Measurements from ENCODE around the gene HMGXB3. TPM values are rescaled to one million over a fixed set of nuclear protein-coding genes. Genes with fewer than 3 reads are reported as not detected.

HMGXB3 gene
- total RNA-seq, 1 experiment from 2014 or later, result 26.9 TPM

DNA sequence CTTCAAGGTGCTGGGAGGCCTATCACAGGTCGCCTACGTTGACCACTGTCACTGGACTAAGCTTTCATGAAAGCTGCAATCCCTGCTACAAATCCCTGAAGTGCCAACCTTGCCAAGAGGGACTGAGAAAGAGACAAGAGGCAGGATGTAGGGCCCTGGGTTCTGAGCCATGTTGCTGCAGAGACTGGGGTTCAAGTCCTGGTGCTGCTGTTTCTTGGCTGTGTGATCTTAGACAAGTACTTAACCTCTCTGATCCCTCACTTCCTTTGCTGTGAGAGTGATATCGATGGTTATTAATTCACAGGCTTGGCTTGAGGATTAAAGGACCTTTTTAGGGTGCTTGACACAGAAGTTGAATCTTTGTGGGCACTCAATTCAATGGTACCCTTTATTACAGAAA, 70.3 kb downstream of the HMGXB3 start:
- Histone ChIP-seq H3K18ac (ENCODE audit: insufficient read length, low read depth, low read length) (no peak overlapping the region), H3K56ac (ENCODE audit: insufficient read length, low read depth, low read length) (no peak overlapping the region), H3T11ph (ENCODE audit: low read length) (no peak overlapping the region), H3K23me2 (ENCODE audit: insufficient read length, low read depth, low read length, poor library complexity, severe bottlenecking) (no peaks in the 10 kb centered on the region), H3K9me3 (ENCODE audit: control insufficient read depth, low read depth, low read length) (no peaks in the 10 kb centered on the region), H2AK5ac (ENCODE audit: insufficient read length, low read length) (no peak overlapping the region), H2BK12ac (ENCODE audit: insufficient read length, low read depth, low read length) (no peak overlapping the region), H3K14ac (ENCODE audit: insufficient read depth, low read length) (no peak overlapping the region), H2AFZ (ENCODE audit: low read length) (no peak overlapping the region), H3K4me2 (ENCODE audit: insufficient read depth, insufficient read length, low read length) (no peak overlapping the region), H3K79me2 (ENCODE audit: insufficient read depth, low read length) (no peaks in the 10 kb centered on the region), H2BK5ac (ENCODE audit: insufficient read length, low read length) (no peak overlapping the region), H3K27ac (ENCODE audit: insufficient read length, low read depth, low read length) (no peak overlapping the region), H3K27me3 (ENCODE audit: insufficient read depth, low read length) (no peaks in the 10 kb centered on the region), H2BK20ac (ENCODE audit: low read depth, low read length, poor library complexity, severe bottlenecking) (no peak overlapping the region), H3K23ac (ENCODE audit: insufficient read length, low read depth, low read length) (no peak overlapping the region), H4K20me1 (ENCODE audit: control insufficient read depth, insufficient read depth, insufficient read length) (no peaks in the 10 kb centered on the region), H4K8ac (replicated peaks; ENCODE audit: insufficient read length, low read depth, low read length) (no peak overlapping the region), H4K5ac (ENCODE audit: insufficient read length, low read depth, low read length) (no peak overlapping the region), H2BK120ac (ENCODE audit: low read depth, low read length, poor library complexity, severe bottlenecking) (no peak overlapping the region), H3K4ac (ENCODE audit: low read depth, low read length) (no peak overlapping the region), H3K9ac (ENCODE audit: extremely low read depth, insufficient read length, low read length) (no peak overlapping the region), H3K79me1 (ENCODE audit: insufficient read depth, low read depth, low read length, poor library complexity, severe bottlenecking) (no peaks in the 10 kb centered on the region), H3K4me1 (ENCODE audit: insufficient read depth, low read length) (no peaks in the 10 kb centered on the region), H4K91ac (ENCODE audit: insufficient read length, low read depth, low read length) (no peak overlapping the region), H2BK15ac (ENCODE audit: low read depth, low read length) (no peak overlapping the region)
- H3K27ac Mint-ChIP-seq, result no peak overlapping the region
- TF ChIP-seq, protein P1, sequence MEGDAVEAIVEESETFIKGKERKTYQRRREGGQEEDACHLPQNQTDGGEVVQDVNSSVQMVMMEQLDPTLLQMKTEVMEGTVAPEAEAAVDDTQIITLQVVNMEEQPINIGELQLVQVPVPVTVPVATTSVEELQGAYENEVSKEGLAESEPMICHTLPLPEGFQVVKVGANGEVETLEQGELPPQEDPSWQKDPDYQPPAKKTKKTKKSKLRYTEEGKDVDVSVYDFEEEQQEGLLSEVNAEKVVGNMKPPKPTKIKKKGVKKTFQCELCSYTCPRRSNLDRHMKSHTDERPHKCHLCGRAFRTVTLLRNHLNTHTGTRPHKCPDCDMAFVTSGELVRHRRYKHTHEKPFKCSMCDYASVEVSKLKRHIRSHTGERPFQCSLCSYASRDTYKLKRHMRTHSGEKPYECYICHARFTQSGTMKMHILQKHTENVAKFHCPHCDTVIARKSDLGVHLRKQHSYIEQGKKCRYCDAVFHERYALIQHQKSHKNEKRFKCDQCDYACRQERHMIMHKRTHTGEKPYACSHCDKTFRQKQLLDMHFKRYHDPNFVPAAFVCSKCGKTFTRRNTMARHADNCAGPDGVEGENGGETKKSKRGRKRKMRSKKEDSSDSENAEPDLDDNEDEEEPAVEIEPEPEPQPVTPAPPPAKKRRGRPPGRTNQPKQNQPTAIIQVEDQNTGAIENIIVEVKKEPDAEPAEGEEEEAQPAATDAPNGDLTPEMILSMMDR (conservative IDR thresholded peaks at IDR 0.05), result no peak
- peaks cover 0 to 8% of the 10 kb centered on the region in 2 experiments; a peak in 1 of 4 replicates for H3K4me1 Mint-ChIP-seq
- no peaks in the 10 kb centered on the region for H3K36me3 Mint-ChIP-seq (ENCODE audit: insufficient read depth in 1 of 3, low read depth in 3 of 3)
- no peak overlapping the region for H3K4me3 Mint-ChIP-seq
- H3K27me3 Mint-ChIP-seq (ENCODE audit: low read depth), result peaks cover 11% of the 10 kb centered on the region
- no CpG with 5 or more reads among the region's 3 CpGs for WGBS (ENCODE audit: extremely low coverage, insufficient read length, low lambda C conversion rate)
- no peaks in the 10 kb centered on the region; a peak in 1 of 5 replicates for H3K9me3 Mint-ChIP-seq
- no peak for DNase-seq

Measured in H9 (cell line).